H1 (cell line): ENCODE measurements around the gene DPT. TPM values are rescaled to one million over a fixed set of nuclear protein-coding genes. Genes with fewer than 3 reads are reported as not detected.

Experiments used
- ATF3 ChIP-seq: IDR thresholded peaks from 2 replicates; pipeline ENCODE4 v1.6.1; 2011; ENCODE audit warnings: low read depth, mild to moderate bottlenecking, low read length; ENCODE audit not compliant: insufficient read depth
- BACH1 ChIP-seq: IDR thresholded peaks from 2 replicates; pipeline ENCODE4 v1.6.1; 2012; ENCODE audit warnings: low read length, improper control_type of control experiment
- CHD1 ChIP-seq: IDR thresholded peaks from 2 replicates; pipeline ENCODE4 v1.6.1; 2012; ENCODE audit warnings: low read depth, low read length, improper control_type of control experiment
- CHD2 ChIP-seq: IDR thresholded peaks from 2 replicates; pipeline ENCODE4 v1.6.1; 2012; ENCODE audit warnings: low read length, improper control_type of control experiment
- CTBP2 ChIP-seq: IDR thresholded peaks from 2 replicates; pipeline ENCODE4 v1.7.0; 2011; ENCODE audit warnings: borderline replicate concordance, mild to moderate bottlenecking, moderate library complexity, mixed read lengths, low read length; ENCODE audit not compliant: insufficient read depth, insufficient read length
- HDAC2 ChIP-seq, 2 experiments: fragments of 300-600 bp in 1 of 2; sonication (generic) in 1 of 2; IDR thresholded peaks; 2 replicates each; pipeline ENCODE4 v1.6.1; 2011 to 2012; ENCODE audit warnings: low read depth in 2 of 2, low read length in 2 of 2, mild to moderate bottlenecking in 2 of 2, moderate library complexity in 2 of 2, borderline replicate concordance in 1 of 2, inconsistent platforms in 1 of 2
- MAFK ChIP-seq: IDR thresholded peaks from 2 replicates; pipeline ENCODE4 v1.6.1; 2012; ENCODE audit warnings: low read depth, mild to moderate bottlenecking, improper control_type of control experiment, low read length
- POU5F1 ChIP-seq: IDR thresholded peaks from 2 replicates; pipeline ENCODE4 v1.6.1; 2011; ENCODE audit warnings: low read depth, mild to moderate bottlenecking, low read length, moderate library complexity
- SP2 ChIP-seq: IDR thresholded peaks from 2 replicates; pipeline ENCODE4 v1.6.1; 2012; ENCODE audit warnings: mild to moderate bottlenecking, low read length, inconsistent platforms
- TBP ChIP-seq: IDR thresholded peaks from 2 replicates; pipeline ENCODE4 v1.6.1; 2011; ENCODE audit warnings: low read depth, low read length, improper control_type of control experiment
- TCF12 ChIP-seq: IDR thresholded peaks from 2 replicates; pipeline ENCODE4 v1.6.1; 2011; ENCODE audit warnings: low read depth, mild to moderate bottlenecking, low read length
- polyA plus RNA-seq, 7 experiments: library from polyadenylated mRNA; depleted of rRNA in 3 of 7; stranded (reverse) in 5 of 7; unstranded in 2 of 7; fragments of >200 nt in 5 of 7; fragments of 200-250 nt in 2 of 7; gene quantifications; 1 replicate in 5 of 7; 2 replicates in 1 of 7; 4 replicates in 1 of 7; pipeline versions ENCODE4 v1.2.1 to v1.2.3, GENCODE V29; 2011 to 2013; ENCODE audit warnings: missing spikeins in 2 of 7, mixed read lengths in 2 of 7
- total RNA-seq: library from RNA; stranded (reverse); fragmentation: NEBNext Ultra II Directional; extraction: Animal tissue kit (Norgen Biotek cat#: 25700); gene quantifications from 2 replicates; pipeline ENCODE4 v1.2.1, GENCODE V29; 2021
- TF ChIP-seq, protein P1 (sequence below): fragments of 300-600 bp; sonication (generic); IDR thresholded peaks from 2 replicates; pipeline ENCODE4 v1.7.1; 2012; ENCODE audit warnings: low read length, moderate library complexity, mild to moderate bottlenecking, inconsistent platforms; ENCODE audit not compliant: insufficient replicate concordance

DPT gene
- total and polyA plus RNA-seq, 2 of the 8 experiments (the other 6 are each of a cell fraction or from before 2014, with no cell fraction given) = not detected

DNA sequence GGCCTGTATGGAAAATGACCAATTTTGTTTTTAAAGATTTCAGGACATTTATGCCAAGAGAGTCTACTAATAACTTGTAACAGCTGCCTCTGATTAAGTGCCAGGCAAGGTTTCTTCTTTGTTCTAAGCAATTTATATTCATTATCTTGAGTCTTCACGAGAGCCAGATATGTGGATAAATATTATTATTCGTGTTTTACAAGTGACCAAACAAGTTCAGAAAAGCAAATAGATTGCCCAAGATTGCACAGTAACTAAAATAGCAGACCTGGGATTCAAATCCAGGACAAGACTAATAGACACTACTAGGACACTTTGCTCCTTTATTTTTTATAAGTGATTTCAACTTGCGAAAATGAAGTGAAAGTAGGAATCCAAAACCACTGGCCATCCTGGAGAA, 30.1 kb upstream of the DPT start (continued):
- TF ChIP-seq, protein P1, sequence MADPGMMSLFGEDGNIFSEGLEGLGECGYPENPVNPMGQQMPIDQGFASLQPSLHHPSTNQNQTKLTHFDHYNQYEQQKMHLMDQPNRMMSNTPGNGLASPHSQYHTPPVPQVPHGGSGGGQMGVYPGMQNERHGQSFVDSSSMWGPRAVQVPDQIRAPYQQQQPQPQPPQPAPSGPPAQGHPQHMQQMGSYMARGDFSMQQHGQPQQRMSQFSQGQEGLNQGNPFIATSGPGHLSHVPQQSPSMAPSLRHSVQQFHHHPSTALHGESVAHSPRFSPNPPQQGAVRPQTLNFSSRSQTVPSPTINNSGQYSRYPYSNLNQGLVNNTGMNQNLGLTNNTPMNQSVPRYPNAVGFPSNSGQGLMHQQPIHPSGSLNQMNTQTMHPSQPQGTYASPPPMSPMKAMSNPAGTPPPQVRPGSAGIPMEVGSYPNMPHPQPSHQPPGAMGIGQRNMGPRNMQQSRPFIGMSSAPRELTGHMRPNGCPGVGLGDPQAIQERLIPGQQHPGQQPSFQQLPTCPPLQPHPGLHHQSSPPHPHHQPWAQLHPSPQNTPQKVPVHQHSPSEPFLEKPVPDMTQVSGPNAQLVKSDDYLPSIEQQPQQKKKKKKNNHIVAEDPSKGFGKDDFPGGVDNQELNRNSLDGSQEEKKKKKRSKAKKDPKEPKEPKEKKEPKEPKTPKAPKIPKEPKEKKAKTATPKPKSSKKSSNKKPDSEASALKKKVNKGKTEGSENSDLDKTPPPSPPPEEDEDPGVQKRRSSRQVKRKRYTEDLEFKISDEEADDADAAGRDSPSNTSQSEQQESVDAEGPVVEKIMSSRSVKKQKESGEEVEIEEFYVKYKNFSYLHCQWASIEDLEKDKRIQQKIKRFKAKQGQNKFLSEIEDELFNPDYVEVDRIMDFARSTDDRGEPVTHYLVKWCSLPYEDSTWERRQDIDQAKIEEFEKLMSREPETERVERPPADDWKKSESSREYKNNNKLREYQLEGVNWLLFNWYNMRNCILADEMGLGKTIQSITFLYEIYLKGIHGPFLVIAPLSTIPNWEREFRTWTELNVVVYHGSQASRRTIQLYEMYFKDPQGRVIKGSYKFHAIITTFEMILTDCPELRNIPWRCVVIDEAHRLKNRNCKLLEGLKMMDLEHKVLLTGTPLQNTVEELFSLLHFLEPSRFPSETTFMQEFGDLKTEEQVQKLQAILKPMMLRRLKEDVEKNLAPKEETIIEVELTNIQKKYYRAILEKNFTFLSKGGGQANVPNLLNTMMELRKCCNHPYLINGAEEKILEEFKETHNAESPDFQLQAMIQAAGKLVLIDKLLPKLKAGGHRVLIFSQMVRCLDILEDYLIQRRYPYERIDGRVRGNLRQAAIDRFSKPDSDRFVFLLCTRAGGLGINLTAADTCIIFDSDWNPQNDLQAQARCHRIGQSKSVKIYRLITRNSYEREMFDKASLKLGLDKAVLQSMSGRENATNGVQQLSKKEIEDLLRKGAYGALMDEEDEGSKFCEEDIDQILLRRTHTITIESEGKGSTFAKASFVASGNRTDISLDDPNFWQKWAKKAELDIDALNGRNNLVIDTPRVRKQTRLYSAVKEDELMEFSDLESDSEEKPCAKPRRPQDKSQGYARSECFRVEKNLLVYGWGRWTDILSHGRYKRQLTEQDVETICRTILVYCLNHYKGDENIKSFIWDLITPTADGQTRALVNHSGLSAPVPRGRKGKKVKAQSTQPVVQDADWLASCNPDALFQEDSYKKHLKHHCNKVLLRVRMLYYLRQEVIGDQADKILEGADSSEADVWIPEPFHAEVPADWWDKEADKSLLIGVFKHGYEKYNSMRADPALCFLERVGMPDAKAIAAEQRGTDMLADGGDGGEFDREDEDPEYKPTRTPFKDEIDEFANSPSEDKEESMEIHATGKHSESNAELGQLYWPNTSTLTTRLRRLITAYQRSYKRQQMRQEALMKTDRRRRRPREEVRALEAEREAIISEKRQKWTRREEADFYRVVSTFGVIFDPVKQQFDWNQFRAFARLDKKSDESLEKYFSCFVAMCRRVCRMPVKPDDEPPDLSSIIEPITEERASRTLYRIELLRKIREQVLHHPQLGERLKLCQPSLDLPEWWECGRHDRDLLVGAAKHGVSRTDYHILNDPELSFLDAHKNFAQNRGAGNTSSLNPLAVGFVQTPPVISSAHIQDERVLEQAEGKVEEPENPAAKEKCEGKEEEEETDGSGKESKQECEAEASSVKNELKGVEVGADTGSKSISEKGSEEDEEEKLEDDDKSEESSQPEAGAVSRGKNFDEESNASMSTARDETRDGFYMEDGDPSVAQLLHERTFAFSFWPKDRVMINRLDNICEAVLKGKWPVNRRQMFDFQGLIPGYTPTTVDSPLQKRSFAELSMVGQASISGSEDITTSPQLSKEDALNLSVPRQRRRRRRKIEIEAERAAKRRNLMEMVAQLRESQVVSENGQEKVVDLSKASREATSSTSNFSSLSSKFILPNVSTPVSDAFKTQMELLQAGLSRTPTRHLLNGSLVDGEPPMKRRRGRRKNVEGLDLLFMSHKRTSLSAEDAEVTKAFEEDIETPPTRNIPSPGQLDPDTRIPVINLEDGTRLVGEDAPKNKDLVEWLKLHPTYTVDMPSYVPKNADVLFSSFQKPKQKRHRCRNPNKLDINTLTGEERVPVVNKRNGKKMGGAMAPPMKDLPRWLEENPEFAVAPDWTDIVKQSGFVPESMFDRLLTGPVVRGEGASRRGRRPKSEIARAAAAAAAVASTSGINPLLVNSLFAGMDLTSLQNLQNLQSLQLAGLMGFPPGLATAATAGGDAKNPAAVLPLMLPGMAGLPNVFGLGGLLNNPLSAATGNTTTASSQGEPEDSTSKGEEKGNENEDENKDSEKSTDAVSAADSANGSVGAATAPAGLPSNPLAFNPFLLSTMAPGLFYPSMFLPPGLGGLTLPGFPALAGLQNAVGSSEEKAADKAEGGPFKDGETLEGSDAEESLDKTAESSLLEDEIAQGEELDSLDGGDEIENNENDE = no peak
- TF ChIP-seq ATF3 (no peak), SP2 (no peak), CHD1 (no peak), BACH1 (no peak), TCF12 (no peak), MAFK (no peak), TBP (no peak), POU5F1 (no peak), CTBP2 (no peak), CHD2 (no peak), HDAC2 (IDR thresholded peaks at IDR 0.05; ENCODE audit: borderline replicate concordance in 1 of 2, low read depth in 2 of 2, low read length in 2 of 2) (no peak)
